Activated CD4-positive, alpha-beta T cell treated with anti-CD3 and anti-CD28 coated beads, Interleukin-2, amount 50 U/mL, for 1 hour (primary cell): ENCODE data around the gene MEOX1.

Experiments used
- DNase-seq: peaks from one replicate; pipeline ENCODE4 v3.0.0-alpha.2; 2020

The MEOX1 gene

DNA sequence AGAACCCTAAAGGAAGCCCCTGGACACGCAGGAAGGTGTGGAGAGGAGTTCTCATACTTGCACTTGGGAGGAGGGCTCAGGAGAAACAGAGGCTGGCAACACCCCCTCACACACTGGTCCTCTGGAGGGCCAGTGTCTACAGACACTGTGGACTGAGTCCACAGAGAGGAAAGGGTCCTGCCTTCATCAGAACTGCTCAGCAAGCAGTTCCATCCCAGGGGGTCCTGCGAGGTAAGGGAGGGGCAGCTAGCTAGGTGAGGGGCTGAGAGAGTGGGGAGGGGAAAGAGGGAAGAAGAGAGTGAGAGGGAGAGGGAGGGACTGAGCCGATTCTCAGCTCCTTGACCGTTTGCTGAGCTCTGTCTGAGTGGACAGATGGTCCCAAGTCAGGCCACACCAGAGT lies 17.7 kb upstream of the MEOX1 start:
- DNase-seq, result no peak

DNA sequence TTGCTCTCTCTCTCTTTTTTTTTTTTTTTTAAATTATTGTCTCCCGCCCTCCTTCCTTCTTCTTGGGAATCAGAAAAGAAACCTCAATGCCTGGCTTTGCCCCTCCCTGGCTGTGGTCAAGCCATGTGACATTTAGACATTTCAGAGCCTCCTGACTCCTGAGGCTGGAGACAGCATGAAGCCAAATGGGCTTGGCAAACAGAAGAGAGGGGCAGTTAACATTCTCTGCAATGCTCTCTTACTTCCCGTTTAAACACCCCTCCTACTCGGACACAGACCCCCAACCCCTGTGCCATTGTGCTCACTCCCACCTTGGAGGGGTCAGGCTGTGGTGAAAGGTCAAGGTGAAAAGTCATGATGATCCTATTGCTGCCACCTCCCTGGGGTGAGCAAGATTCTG lies 14.7 kb upstream of the MEOX1 start:
- DNase-seq, result no peak

DNA sequence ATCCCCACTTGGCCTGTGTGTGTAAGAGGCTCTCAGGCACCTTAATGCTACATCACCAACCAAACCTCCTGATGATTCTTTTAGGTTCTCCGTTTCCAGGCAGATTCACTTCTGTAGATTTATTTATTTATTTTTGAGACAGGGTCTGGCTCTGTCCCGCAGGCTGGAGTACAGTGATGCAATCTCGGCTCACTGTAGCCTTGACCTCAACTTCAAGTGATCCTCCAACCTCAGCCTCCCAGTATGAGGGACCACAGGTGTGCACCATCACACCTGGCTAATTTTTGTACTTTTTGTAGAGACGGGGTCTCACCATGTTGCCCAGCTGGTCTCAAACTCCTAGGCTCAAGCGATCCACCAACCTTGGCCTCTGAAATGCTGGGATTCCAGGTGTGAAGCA lies 12.7 kb upstream of the MEOX1 start:
- no peak for DNase-seq

DNA sequence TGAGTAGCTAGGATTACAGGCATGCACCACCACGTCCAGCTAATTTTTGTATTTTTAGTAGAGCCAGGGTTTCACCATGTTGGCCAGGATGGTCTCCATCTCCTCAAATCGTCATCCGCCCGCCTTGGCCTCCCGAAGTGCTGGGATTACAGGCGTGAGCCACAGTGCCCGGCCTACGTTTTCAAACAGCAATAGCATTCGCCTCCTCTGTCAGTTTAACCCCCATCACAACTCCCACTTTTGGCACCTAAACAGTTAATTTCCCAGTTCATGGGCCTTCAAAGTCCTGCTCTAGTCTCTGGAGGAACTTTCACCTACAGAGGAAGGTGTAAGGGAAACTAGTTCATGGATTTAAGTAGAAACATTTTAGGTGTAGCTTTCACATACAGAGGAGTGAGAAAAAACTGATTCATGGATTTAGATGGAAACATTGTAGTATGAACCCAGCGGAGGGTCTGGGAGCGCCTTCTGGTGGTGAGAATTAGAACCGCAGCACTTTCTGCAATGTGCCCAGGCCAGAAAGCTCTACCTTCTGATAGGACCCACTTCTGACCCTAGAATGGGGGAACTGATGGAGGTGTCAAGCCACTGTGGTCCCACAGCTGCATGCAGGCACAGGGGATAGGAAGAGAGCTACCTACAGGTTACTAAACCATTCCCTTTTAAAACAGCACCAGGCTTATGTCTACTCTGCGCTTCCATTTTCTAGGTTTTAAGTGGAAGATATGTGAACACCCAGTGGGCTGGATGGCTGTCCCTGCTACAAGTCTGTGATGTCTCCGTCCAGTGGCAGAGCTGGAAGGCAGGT lies 12.0 kb upstream of the MEOX1 start:
- peak; percentile 78 for DNase-seq

DNA sequence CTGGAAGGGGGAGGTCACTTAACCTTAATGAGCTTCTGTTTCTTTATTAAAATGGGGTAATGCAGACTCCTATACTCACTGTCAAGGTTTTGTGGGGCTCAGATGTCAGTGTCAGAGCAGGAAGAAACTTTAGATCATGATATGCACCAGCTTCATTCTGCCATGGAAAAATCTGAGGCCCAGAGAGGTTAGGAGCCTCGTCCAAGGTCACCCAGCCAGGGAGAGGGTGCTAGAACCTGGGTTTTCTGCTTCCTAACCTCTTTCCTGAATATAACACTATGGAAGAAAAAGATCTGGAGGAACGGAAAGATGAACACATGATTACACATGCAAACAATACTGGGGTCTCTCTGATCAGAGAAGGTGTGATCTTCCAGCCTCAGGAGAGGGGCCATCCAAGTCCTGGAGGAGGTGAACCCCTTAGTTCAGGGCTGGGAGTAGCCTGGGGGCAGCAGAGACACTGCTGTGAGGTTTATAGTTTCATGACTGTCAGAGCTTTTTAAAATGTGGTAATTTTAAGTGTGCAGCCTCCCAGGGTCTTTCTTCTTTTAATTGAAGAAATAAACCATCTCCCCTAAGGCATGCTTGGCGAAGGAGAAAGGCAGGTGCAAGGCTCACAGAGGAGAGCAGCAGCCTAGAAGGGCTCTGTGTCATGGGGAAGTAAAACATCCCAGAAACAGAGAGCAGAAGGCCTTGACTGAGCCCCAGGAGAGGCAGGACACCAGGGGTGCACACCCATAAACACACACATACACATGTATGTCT lies 10.2 kb upstream of the MEOX1 start:
- DNase-seq, result no peak

DNA sequence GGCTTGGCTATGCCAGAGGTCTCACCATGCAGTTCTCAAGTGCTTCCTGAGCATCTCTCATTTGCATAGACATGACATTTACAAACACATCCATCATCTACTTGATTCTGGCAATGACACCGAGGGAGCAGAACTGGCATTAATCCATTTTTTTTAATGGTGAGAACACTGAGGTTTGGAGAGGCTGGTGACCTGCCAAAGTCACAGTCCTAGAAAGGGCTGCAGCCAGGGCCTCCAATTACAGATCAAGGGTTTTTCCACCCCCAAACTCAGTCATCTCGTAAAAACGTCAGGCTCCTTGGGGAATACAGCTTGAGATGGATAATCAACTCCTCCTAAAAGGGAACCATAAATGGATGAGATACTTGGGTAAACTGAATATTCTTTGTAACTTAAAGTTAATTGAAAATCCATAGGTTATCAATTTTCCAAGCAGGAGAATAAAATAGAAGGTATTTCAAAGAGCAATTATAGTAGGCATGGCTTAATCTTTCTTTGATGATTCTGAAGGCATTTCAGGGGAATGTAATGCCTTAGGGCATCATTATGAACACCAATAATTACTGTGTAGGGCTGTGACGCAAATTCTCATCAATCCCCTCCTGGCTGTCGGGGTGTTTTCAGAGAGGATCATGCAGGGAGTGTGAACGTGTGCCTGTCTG lies 9.4 kb upstream of the MEOX1 start:
- no peak for DNase-seq

DNA sequence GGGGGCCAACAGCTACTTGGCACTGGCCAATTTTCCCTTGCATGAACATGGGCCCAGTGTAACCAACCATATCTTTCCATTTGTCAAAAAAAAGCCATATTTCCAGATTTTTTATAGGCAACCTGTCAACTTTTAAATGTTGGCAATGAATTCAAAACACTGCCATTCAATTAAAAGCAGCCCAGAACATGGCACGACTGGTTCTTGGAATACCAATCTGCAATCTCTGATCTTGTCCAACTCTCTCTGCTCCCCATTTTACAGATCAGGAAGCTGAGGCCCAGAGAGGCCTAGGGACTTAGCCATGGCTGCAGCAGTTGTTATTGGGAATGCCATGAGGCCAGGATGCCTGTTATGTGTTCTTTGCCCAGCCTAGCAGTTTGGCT lies 8.9 kb upstream of the MEOX1 start:
- DNase-seq, result no peak

DNA sequence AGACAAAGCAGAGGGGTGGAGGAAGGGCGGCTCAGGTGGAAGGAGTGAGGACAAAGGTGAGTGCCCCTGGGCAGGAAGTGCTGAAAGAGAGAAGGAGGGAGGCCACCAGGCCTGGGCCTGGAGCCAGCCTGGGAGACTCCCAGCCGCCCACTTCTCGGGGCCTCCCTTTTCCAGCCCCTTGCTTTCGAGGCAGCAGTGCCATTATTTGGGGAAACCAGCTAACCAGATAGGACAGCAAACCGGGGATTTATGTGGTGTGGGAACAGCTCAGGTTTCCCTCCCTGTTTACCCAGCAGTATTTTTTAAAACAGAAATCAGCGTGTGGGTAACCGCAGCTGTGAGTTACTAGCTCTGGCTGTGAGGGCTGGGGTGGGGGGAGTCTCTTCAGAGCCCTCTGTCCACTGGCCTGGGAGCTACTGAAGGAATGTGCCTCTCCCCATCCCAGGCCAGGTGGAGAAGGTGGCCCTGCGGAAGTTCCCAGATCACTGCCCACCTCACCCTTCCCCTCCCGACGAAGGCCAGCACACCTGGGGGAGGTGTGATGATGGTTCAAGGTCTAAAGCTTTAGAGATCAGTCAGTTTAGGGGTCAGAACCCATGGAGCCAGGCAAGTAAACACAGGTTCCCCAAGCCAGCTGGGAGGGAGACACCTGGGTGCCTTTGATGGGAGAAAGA lies 8.4 kb upstream of the MEOX1 start:
- no peak for DNase-seq

DNA sequence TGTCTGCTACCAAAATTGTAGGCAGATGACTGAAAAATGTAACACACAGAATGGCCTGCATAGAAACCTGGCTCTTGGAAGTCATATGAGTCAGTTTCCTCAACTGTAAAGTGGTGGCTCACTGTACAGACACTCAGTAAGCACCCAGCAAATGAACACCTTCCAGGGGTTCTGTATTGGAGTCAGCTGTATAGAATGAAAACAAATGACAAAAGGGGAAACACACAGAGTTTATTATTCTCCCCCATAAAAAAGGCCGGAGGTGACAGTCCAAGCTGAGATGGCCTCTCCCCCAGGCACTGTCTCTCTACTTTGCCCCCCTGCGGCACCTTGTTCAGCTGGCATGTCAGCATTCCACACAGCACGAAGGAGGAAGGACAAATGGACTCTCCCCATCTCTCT lies 6.2 kb upstream of the MEOX1 start:
- DNase-seq, result no peak

DNA sequence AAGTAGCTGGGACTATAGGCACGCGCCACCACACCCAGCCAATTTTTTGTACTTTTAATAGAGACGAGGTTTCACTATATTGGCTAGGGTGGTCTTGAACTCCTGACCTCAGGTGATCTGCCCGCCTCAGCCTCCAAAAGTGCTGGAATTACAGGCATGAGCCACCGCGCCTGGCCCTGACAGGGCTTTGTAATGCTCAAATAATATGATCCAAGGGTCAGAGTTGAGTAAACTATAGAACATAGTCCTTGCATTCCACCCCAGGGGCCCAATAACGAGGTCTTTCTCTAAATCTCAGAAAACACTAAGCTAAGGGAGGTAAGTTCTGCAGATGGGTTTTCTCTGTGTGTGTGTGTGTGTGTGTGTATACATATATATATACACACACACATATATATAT lies 5.8 kb upstream of the MEOX1 start:
- no peak for DNase-seq

DNA sequence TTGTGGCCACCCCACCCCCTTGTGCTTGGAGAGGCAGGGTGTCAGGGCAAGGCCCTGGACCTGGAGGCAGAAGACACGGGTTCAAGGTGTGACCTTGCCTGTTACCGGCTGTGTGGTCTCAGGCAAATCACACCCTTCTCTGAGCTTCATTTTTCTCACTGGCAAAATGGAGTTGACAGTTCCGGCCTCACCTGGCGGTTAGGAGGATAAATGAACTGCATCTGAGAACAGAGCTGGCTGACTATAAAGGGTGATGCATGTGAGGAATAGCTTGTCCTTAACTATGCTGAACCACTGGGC lies 4.2 kb upstream of the MEOX1 start:
- no peak for DNase-seq

DNA sequence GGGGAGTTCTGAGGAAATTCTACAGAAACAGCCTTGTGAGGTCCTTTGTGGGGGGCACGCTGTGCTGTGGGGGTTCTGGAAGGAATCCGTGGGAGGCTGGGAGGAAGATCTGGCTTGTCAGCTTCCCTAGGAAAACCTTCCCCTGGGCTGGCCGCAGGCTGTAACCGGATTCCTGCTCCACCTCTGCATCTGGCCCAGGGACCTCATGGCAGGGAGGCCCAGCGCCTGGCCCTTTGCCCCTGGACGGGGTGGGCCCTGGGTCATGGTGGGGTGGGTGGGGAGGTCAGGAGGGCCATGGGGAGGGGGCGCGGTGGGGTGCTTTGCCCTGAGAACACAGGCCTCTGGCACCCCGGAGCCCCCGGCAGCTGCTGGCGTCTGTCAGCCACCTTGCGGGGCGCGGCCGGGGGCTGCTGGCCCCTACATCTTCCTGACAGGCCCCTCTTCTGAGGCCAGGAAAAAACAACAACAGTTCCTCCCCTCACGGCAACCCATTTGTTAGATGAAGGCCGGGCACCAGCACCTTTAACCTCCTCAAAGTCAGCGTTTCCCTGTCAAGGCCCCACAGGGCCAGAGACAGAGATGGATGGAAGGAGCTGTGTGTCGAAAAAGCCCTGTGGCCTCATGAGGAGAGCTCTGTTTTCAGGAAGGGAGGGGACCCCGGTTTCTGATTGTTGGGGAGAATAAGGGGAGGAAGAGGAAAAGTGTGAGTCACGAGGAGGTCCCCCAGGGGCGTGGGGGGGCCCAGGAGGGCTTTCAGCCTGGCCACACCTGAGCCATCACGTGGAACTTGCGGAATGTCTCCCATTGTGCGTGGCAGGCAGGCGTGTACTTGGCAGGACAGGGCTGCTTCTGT lies 3.6 kb upstream of the MEOX1 start:
- DNase-seq, result no peak

DNA sequence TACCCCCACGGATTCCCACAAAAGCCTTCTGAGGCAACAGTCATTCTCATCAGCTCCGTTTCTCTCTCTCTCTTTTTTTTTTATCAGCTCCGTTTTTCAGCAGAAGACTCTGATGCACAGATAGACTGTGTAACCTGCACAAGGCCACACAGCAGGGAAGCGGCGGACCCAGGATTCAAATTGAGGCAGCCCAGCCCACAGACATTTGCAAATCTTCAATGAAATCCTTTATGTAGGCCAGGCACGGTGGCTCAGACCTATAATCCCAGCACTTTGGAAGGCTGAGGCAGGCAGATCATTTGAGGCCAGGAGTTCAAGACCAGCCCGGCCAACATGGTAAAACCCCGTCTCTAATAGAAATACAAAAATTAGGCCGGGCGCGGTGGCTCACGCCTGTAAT lies 2.4 kb upstream of the MEOX1 start:
- no peak for DNase-seq

DNA sequence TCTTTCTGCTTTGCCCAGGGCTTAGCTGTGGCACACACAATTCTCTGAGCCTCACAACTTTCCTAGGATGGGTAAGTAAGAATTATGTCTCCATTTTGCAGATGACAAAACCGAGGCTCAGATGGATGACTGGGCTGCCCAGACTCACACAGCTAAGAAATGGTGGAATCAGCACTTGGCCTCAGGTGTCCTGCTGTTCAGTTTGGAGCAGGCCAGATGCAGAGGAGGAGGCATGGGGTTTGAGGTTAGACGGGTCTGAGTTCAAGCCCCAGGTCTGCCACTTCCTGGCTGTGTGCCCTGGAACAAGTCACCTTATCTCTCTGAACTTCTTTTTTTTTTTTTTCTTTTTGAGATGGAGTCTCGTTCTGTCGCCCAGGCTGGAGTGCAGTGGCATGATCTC lies 1.7 kb upstream of the MEOX1 start:
- no peak for DNase-seq

DNA sequence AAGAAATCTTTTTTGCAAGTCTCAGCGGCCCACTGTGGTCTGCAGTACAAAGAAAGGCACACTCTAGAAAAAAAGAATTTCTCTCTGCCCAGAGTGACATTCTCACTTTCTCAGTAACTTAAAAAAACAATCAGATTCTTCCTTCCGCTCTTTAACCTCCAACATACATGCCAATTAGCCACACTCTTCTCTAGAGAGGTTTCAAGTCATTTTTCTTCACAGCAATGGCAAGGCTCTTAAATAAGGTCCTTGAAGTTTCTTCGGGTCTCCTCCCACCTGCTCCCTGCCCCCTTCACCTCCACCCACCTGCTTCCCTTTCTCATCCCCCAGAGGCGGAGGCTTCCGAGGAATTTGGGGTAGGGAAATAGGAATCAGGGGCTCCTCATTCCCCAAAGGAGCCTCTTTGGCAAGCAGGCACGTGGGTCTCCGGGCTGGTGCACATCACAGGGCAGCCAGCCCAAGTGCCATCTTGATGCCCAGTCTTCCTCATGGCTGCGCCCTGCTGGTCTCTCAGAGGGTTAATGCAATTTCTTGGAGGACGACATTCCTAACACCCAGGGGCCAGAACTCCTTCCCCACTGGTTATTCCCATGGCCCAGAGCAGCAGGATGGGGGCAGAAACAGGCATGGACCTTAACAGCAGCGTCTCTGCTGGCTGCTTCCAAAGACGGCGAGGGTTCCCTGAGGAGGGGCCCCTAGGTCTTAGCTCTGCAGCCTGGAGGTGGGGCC lies 855 bp upstream of the MEOX1 start:
- no peak for DNase-seq

DNA sequence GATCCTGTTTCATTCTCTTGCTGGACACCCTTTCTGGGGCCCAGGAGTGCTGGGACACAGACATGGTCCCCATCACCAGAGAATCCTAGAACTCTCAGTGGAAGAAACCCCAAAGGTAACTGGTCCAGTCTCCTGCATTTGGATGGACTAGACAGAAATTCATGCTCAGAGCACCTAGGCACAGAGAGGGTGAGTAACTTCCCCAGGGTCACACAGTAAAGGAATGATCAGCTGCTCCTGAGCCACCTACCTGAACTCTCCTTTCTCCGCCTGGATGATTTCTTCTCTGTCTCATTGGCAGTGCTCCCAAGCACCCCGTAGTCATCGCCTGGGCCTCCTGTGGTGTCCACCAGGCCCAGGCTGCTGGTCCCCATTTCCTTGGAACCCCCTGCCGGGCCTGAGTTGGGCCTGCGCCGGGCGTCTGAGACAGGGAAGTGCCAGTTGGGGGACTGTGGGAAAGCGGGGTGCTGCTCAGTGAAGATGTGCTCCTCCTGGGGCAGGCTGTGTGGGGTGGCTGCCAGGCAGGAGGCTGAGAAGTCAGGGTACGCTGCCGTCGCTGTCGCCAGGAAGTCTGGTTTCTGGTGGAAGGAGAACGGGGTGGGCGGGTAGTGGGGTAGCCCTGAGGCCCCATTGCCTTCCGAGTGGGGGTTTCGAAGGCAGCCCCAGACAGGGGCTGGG lies 767 bp downstream of the MEOX1 start:
- DNase-seq, result peak; percentile 13

DNA sequence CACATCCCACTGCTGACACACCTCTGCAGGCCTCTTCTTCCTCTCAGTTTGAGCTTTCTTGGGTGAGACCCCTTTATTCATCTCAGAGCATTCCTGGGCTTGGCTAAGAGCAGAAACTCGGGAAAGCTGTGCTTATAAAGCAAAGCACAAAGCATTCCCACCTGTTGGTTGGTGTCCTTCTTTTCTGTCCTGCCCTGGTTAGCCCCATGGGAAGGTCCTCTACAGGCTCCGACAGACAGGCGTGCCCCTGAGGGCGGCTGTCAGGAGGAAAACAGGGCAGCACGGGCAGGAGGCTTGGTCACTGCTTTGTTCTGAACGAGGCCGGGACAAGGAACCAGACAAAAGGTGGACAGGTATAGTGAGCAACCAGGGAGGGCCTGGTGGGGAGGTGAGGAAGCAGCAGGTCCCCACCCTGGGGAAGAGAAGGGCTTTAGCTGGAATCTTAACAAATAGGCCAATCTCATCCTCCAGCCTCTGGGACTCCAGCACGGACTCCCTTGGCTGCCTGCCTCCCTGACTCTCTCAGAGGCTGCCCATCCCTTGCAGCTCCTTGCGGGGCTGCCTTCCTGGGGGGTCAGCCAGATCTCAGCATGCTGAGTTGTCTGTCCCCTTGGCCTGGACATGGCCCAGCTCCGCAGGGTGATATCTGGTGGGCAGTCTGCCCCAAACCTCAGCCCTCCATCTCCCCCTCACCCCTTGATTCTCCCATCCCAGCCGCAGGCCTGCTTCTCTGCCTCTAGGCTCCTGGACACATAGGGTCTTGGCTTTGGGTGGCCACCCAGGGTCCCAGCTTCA lies 1.7 kb downstream of the MEOX1 start:
- no peak for DNase-seq

DNA sequence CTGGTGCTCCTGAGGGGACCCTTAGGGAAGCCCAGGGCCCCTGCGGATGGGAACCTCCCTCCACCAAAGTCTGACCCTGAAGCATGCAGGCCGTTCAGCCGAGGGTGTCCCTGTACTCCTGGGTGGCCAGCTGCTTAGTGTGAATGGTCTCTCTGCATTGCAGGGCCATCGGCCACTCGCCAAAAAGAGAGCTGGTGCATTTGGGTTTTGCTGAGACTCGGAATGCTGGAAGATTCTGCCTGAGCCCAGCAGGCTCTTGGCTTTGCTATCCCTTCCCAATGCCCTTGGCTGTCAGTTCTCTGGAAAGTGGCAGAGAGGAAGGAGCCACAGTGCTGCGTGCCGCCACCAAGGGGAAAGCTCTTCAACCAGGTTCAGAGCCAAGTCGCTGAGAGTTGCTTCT lies 2.8 kb downstream of the MEOX1 start:
- DNase-seq, result no peak

DNA sequence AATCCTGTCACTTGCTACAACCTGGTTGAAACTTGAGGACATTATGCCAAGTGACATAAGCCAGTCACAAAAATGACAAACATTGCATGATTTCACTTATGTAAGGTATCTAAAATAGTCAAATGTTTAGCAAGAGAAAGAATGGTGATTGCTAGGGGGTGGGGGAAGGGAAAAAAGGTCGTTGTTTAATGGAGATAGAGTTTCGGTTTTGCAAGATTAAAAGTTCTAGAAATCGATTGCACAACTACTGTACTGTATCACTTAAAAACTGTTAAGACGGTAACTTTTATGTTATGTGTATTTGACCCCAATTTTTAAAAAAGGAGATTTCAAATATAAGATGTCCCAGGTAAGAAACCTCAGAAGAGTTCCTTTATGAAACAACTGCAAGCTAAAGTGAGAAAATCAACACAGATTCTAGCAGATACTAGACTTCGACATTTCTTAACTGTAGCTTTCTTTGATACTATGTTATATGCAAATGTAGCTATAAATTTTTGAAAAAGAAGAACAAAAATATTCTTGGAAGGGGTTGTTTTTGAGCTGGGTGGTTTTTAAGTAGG lies 5.9 kb downstream of the MEOX1 start:
- no peak for DNase-seq

DNA sequence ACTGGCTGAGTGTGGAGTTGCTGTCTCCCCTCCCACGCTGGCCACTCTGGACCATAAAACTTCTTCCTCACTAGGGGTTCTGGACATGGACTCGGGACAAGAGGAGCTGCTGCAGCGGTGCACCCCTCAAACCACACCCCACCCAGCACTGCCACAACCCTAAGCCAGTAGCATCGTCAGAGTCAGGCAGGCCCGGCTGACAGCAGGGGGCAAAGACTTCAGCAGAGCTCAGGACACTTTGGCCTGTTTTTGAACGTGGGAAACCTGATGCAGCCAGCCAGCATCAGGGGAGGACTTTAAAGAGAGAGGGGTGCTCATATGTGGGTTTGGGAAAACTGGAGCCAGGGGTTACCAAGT lies 9.6 kb downstream of the MEOX1 start:
- DNase-seq, result no peak
